Endometrial microvascular endothelial cells (primary cell): ENCODE results near the gene CCDC141. TPM values are rescaled to one million over a fixed set of nuclear protein-coding genes. Genes with fewer than 3 reads are reported as not detected.

ENCODE experiments used
- total RNA-seq: library from RNA; depleted of rRNA; stranded (reverse); fragments of >200 nt; gene quantifications from one replicate; pipeline ENCODE4 v1.2.3, GENCODE V29; 2015; ENCODE audit errors: inconsistent ontology term

Gene CCDC141
- total RNA-seq, 1 donor from 2014 or later, result not detected

Other genes starting within 250 kb of the CCDC141 start
- 0.09 TPM for gene TTN, start 242.7 kb downstream of the CCDC141 start, total RNA-seq
- 8.5 TPM for gene SESTD1, start 214.7 kb upstream of the CCDC141 start, total RNA-seq